ENCODE data around the gene GPR84.

The GPR84 gene

GRCh38 chr12:54390668-54391551 is 26.6 kb upstream of the GPR84 start:
- peak; percentile 37 for DNase-seq (ENCODE audit: low read depth)

- DNase-seq (ENCODE audit: low read depth) = no peak
Measured at GRCh38 chr12:54390176-54390667, 25.9 kb upstream of the GPR84 start.

GRCh38 chr12:54389607-54390175 is 25.4 kb upstream of the GPR84 start:
- no peak for DNase-seq (ENCODE audit: low read depth)

GRCh38 chr12:54389134-54389508 is 24.8 kb upstream of the GPR84 start:
- no peak for DNase-seq (ENCODE audit: low read depth)

- no peak for DNase-seq (ENCODE audit: low read depth)
Measured at GRCh38 chr12:54388237-54389133, 24.2 kb upstream of the GPR84 start.

- no peak for DNase-seq (ENCODE audit: low read depth)
Measured at GRCh38 chr12:54387114-54387467, 22.8 kb upstream of the GPR84 start.

GRCh38 chr12:54386403-54387113 is 22.3 kb upstream of the GPR84 start:
- DNase-seq (ENCODE audit: low read depth) = no peak

GRCh38 chr12:54385251-54385914 is 21.1 kb upstream of the GPR84 start:
- no peak for DNase-seq (ENCODE audit: low read depth)

GRCh38 chr12:54384591-54385041 is 20.3 kb upstream of the GPR84 start, which contains the start of gene ZNF385A:
Gene ZNF385A (minus strand): TSS chr12:54384733. CDS start chr12:54384514, 219 bp downstream.
- no peak for DNase-seq (ENCODE audit: low read depth)

GRCh38 chr12:54383041-54383609 is 18.8 kb upstream of the GPR84 start:
- no peak for DNase-seq (ENCODE audit: low read depth)

- no peak for DNase-seq (ENCODE audit: low read depth)
Measured at GRCh38 chr12:54381136-54381535, 16.9 kb upstream of the GPR84 start.

- DNase-seq (ENCODE audit: low read depth) = peak; percentile 82
Measured at GRCh38 chr12:54379398-54380201, 15.3 kb upstream of the GPR84 start.

- DNase-seq (ENCODE audit: low read depth) = no peak
Measured at GRCh38 chr12:54378796-54379397, 14.6 kb upstream of the GPR84 start.

- DNase-seq (ENCODE audit: low read depth) = no peak
Measured at GRCh38 chr12:54377797-54378515, 13.7 kb upstream of the GPR84 start.

GRCh38 chr12:54377007-54377406 is 12.7 kb upstream of the GPR84 start:
- DNase-seq (ENCODE audit: low read depth) = no peak

- DNase-seq (ENCODE audit: low read depth) = no peak
Measured at GRCh38 chr12:54376596-54376995, 12.3 kb upstream of the GPR84 start.

- DNase-seq (ENCODE audit: low read depth) = no peak
Measured at GRCh38 chr12:54375259-54375579, 10.9 kb upstream of the GPR84 start.

- DNase-seq (ENCODE audit: low read depth) = no peak
Measured at GRCh38 chr12:54374562-54375258, 10.4 kb upstream of the GPR84 start.
